Pancreas (tissue), 10 donors: ENCODE results near the gene DCP2. TPM values are rescaled to one million over a fixed set of nuclear protein-coding genes. Genes with fewer than 3 reads are reported as not detected.

ENCODE experiments used
- ATAC-seq, 4 donors: fragments of 200-7000 bp; cut with Tn5 transposase; one replicate each; pipeline versions ENCODE4 v1.8.0 to v1.9.1; 2020; ENCODE audit warnings: mild to moderate bottlenecking in 4 of 4, moderate library complexity in 4 of 4
- DNase-seq, 6 donors: peaks; one replicate each; pipeline ENCODE4 v3.0.0-alpha.2; 2020
- FAIRE-seq: peaks from 2 replicates; lab custom pipeline; 2012; peaks lifted over from hg19 to GRCh38; lab: Jason Lieb, UNC
- H3K27ac ChIP-seq, 4 donors: fragments of 200-600 bp; sonication (generic); 1 replicate in 3 of 4; 2 replicates in 1 of 4; pipeline versions ENCODE4 v1.5.0 to v1.8.0; 2020
- H3K27me3 ChIP-seq, 4 donors: fragments of 200-600 bp; one replicate each; pipeline ENCODE4 v1.8.0; 2021
- H3K36me3 ChIP-seq, 3 donors: fragments of 200-600 bp; sonication (generic) in 1 of 3; one replicate each; pipeline versions ENCODE4 v1.5.0 to v1.8.0; 2020 to 2021
- H3K4me1 ChIP-seq, 3 donors: fragments of 200-600 bp; one replicate each; pipeline ENCODE4 v1.8.0; 2021
- H3K4me3 ChIP-seq, 4 donors: fragments of 200-600 bp; sonication (generic) in 2 of 4; one replicate each; pipeline versions ENCODE4 v1.5.0 to v1.8.0; 2020 to 2021
- H3K9me3 ChIP-seq, 4 donors: fragments of 200-600 bp; one replicate each; pipeline ENCODE4 v1.8.0; 2021
- WGBS, 2 donors: extraction: QIAGEN DNeasy Blood & Tissue Kit; methylation state at CpG; one replicate each; pipeline ENCODE4 v1.1.7; 2013; 5-methylcytosine and 5-hydroxymethylcytosine counted together
- intact Hi-C, 3 donors: fragments of 100-400 bp; cut with DNase I; formaldehyde crosslinking; loops; one replicate each; pipeline versions ENCODE4 v1.11.1 to v1.14.2; 2022
- polyA plus RNA-seq, 2 donors: library from polyadenylated mRNA; stranded (reverse); fragments of 200-250 nt; gene quantifications; one replicate each; pipeline ENCODE4 v1.2.3, GENCODE V29; 2013
- total RNA-seq, 6 donors: library from RNA; stranded (reverse); fragmentation: NEBNext Ultra II Directional in 4 of 6; extraction: Animal tissue kit (Norgen Biotek cat#: 25700) in 4 of 6; gene quantifications; one replicate each; pipeline versions ENCODE4 v1.2.1 to v1.2.4, GENCODE V29; 2021 to 2023
- TF ChIP-seq, protein P1 (sequence below), 4 donors: fragments of 200-600 bp; sonication (generic) in 3 of 4; IDR thresholded peaks; one replicate each; pipeline versions ENCODE4 v1.5.0 to v1.8.0; 2021; ENCODE audit warnings: antibody characterized with exemption in 4 of 4
- donor health status: healthy with polysubstance abuse.
- donor health status: DM: no; HTN: no; CAD: no; lungs with moderate emphysema.
- donor health status: DM: no; HTN: no; CAD: no.
- donor health status: control.
- donor health status: control.
- donor health status: Bipolar disorder and iron deficiency.
- donor health status: DM: yes; HTN: yes; CAD: no.
- donor health status: DM: no; HTN: no; CAD: no.
- donor health status: DM: no; HTN: no; CAD: no.
- donor health status: DM: yes; HTN: yes; CAD: no.

Gene DCP2
- total and polyA plus RNA-seq, 8 donors, result 2.7 to 28.3 (median 11.5) TPM

DNA sequence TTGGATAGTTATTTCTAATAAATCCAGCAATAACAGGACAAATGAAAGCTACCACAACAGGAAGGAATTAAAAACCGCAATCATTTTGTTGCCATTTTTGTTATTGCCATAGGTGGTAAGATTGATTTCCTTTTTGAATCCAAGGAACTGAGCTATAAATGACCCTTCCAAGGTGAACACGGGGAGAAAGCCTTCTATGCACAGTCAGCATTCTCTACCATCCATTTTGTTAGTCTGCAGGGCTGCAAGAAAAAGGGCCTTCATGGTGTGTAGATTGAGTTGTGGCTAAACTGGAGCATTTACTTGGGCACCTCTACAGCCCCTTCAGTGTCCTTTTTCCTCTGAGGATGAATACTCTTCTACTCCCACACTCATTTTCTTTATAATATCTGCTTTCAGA, 35.9 kb upstream of the DCP2 start:
- no peaks in the 10 kb centered on the region for H3K27me3 ChIP-seq
- no peak for FAIRE-seq
- H3K9me3 ChIP-seq, result no peaks in the 10 kb centered on the region
- no peak for DNase-seq
- no peak overlapping the region for H3K4me3 ChIP-seq
- no peaks in the 10 kb centered on the region for H3K4me1 ChIP-seq
- TF ChIP-seq, protein P1, sequence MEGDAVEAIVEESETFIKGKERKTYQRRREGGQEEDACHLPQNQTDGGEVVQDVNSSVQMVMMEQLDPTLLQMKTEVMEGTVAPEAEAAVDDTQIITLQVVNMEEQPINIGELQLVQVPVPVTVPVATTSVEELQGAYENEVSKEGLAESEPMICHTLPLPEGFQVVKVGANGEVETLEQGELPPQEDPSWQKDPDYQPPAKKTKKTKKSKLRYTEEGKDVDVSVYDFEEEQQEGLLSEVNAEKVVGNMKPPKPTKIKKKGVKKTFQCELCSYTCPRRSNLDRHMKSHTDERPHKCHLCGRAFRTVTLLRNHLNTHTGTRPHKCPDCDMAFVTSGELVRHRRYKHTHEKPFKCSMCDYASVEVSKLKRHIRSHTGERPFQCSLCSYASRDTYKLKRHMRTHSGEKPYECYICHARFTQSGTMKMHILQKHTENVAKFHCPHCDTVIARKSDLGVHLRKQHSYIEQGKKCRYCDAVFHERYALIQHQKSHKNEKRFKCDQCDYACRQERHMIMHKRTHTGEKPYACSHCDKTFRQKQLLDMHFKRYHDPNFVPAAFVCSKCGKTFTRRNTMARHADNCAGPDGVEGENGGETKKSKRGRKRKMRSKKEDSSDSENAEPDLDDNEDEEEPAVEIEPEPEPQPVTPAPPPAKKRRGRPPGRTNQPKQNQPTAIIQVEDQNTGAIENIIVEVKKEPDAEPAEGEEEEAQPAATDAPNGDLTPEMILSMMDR (IDR thresholded peaks at IDR 0.05), result no peak
- intact Hi-C loops, result no loop called here
- H3K36me3 ChIP-seq, result no peaks in the 10 kb centered on the region
- ATAC-seq, result no peak
- WGBS, 2 donors, result 72 to 79% methylated on average over 2 of the region's 2 CpGs
- H3K27ac ChIP-seq, result no peak overlapping the region

DNA sequence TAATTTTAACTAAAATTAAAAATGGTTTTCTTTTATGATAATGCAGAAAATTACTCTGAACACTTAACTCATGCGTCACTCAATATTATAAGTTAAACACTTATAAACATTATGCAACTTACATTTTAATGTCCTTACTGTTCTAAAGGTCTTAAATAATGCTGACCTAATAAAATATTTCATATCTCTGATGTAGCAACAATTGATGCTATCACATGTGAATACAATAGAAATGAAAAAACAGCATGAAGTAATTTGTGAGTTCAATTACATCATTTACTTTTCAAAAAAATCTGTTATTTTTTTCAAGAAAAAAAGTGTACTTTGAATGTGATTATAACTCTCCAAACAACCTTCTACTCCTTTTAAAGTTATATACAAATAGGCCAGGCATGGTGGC, 28.1 kb upstream of the DCP2 start:
- H3K36me3 ChIP-seq, result no peaks in the 10 kb centered on the region
- ATAC-seq (no peak), DNase-seq (no peak), FAIRE-seq (no peak)
- WGBS, 2 donors, result 96 to 97% methylated on average over 1 of the region's 1 CpG
- H3K27ac ChIP-seq, result no peak overlapping the region
- TF ChIP-seq, protein P1 (IDR thresholded peaks at IDR 0.05), result no peak
- no peak overlapping the region for H3K4me3 ChIP-seq
- intact Hi-C loops, result no loop called here
- H3K4me1 ChIP-seq, result no peaks in the 10 kb centered on the region
- no peaks in the 10 kb centered on the region for H3K27me3 ChIP-seq
- no peaks in the 10 kb centered on the region for H3K9me3 ChIP-seq

DNA sequence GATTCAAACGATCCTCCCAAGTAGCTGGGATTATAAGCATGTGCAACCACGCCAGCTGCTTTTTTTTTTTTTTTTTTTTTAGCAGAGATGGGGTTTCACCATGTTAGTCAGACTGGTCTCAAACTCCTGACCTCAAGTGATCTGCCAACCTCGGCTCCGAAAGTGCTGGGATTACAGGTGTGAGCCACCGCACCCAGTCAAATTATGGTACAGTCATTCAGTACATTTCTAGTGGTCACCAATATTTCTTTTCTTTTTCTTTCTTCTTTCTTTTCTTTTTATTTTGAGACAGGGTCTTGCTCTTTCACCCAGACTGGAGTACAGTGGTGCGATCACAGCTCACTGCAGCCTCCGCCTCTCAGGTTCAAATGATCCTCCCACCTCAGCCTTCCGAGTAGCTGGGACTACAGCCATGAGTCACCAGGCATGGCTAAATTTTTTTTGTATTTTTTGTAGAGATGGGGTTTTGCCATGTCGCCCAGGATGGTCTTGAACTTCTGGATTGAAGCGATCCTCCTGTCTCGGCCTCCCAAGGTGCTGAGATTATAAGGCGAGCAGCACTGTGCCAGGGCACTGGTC, 25.4 kb upstream of the DCP2 start:
- TF ChIP-seq, protein P1 (IDR thresholded peaks at IDR 0.05), result no peak

DNA sequence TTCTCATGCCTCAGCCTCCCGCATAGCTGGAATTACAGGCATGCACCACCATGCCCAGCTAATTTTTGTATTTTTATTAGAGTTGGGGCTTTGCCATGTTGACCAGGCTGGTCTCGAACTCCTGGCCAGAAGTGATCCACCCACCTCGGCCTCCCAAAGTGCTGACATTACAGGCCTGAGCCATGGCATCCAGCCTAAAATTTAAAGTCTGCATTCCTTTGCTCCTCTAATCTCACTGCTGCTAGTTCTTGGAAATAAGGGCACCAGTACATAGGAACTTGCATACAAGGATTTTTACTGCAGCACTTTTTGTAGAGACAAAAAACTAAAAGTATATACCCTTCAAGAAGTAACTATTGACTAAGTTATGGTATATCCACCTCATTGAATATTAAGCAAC, 20.0 kb upstream of the DCP2 start:
- WGBS, 2 donors, result 72 to 85% methylated on average over 3 of the region's 3 CpGs
- Histone ChIP-seq H3K27ac (no peak overlapping the region), H3K27me3 (no peaks in the 10 kb centered on the region), H3K36me3 (no peaks in the 10 kb centered on the region), H3K4me3 (no peak overlapping the region), H3K4me1 (peaks cover 6 to 16% (median 16%) of the 10 kb centered on the region in 3 donors), H3K9me3 (no peaks in the 10 kb centered on the region)
- DNase-seq (no peak), ATAC-seq (no peak), FAIRE-seq (no peak)
- TF ChIP-seq, protein P1 (IDR thresholded peaks at IDR 0.05), result no peak
- intact Hi-C loops, result no loop called here

More for the DNA sequence above, 25.4 kb upstream of the DCP2 start:
- no peaks in the 10 kb centered on the region for H3K4me1 ChIP-seq
- ATAC-seq (no peak), FAIRE-seq (no peak), DNase-seq (no peak)
- intact Hi-C loops, result no loop called here
- no peak overlapping the region for H3K27ac ChIP-seq
- WGBS, 2 donors, result 94 to 95% methylated on average over 12 of the region's 12 CpGs
- no peaks in the 10 kb centered on the region for H3K9me3 ChIP-seq
- no peak overlapping the region for H3K4me3 ChIP-seq
- H3K27me3 ChIP-seq, result no peaks in the 10 kb centered on the region
- no peaks in the 10 kb centered on the region for H3K36me3 ChIP-seq

DNA sequence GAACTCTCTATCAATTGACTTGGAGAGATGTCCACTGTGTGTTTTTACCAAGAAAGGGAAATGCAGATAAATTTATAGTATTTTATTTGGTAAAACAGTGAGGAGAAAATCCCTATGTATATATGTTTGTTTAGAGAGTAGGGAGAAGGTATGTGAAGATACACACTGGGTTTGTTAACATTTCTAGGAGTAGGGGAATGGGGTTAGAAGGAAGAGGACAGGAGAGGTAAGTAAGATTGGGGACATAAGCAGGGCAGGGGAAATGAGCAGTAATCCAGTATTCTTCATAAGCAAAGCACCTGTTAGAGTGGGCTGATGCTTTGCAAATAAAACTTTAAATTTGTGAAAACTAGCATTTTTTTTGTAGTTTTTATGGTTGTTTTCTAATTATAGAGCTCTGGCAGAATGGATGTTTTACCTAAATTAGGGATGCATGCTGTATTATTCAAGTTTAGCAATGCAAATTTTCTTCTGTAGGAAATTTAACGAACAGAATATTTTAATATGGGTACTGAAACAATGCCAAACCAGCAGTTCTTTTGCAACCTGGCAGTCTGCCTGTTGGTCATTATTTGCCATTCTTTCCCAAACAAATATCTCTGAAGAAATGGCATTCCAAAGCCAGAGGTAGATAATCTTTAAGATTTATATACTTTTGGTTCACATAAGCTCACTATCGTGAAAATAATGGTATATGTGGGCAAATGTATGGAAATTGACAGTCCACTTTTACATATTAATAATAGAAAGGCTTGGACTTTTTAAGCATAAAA, 19.4 kb upstream of the DCP2 start:
- WGBS, 2 donors, result 9 to 15% methylated on average over 2 of the region's 2 CpGs
- no peak overlapping the region for H3K27ac ChIP-seq
- no peaks in the 10 kb centered on the region for H3K36me3 ChIP-seq
- H3K4me1 ChIP-seq, result peaks cover 6 to 16% (median 16%) of the 10 kb centered on the region in 3 donors
- intact Hi-C loops, result no loop called here
- no peak for DNase-seq
- no peak for ATAC-seq
- H3K9me3 ChIP-seq, result no peaks in the 10 kb centered on the region
- no peak overlapping the region for H3K4me3 ChIP-seq
- no peaks in the 10 kb centered on the region for H3K27me3 ChIP-seq
- TF ChIP-seq, protein P1 (IDR thresholded peaks at IDR 0.05), result no peak
- FAIRE-seq, result no peak
